BJ (cell line): ENCODE measurements around the gene PLA2G6. TPM values are rescaled to one million over a fixed set of nuclear protein-coding genes. Genes with fewer than 3 reads are reported as not detected.

Experiments used
- CTCF ChIA-PET: fragments of 350-600 bp; formaldehyde crosslinking; extraction: SDS; loops from one replicate; lab custom pipeline; 2021; ENCODE audit warnings: antibody characterized with exemption, inconsistent platforms; lab: Yijun Ruan, JAX
- POLR2A ChIA-PET: fragments of 300-600 bp; sonication (Branson Sonifier 250); formaldehyde crosslinking; extraction: SDS; loops from one replicate; lab custom pipeline; 2021; ENCODE audit warnings: antibody characterized with exemption; lab: Charles Lee
- DNase-seq: peaks from one replicate; pipeline ENCODE4 v3.0.0-alpha.2; 2011; ENCODE audit warnings: low read depth
- H3K27me3 ChIP-seq: 2 replicates; pipeline ENCODE4 v1.6.0; 2011; ENCODE audit warnings: low read length; ENCODE audit not compliant: control insufficient read depth, insufficient read depth
- H3K36me3 ChIP-seq: 2 replicates; pipeline ENCODE4 v1.5.1; 2011; ENCODE audit warnings: low read length; ENCODE audit not compliant: control insufficient read depth, insufficient read depth
- H3K4me3 ChIP-seq: 2 replicates; pipeline ENCODE4 v1.5.1; 2011; ENCODE audit warnings: low read depth, mild to moderate bottlenecking, control low read depth, low read length
- polyA plus RNA-seq: library from polyadenylated mRNA; depleted of rRNA; stranded (reverse); fragments of >200 nt; gene quantifications from 2 replicates; pipeline ENCODE4 v1.2.3, GENCODE V29; 2011; rRNA removed
- small RNA-seq: library from RNA; depleted of rRNA; stranded (forward); fragments of <200 nt; gene quantifications from one replicate; pipeline ENCODE3, GENCODE V24; 2012; ENCODE audit warnings: low replicate concordance, low read depth; ENCODE audit not compliant: insufficient read length
- TF ChIP-seq, protein P1 (sequence below): IDR thresholded peaks from 2 replicates; pipeline ENCODE4 v1.5.1; 2011; ENCODE audit warnings: low read depth, mild to moderate bottlenecking, control low read depth, inconsistent platforms, low read length, moderate library complexity; ENCODE audit not compliant: insufficient read depth

The PLA2G6 gene
- polyA plus RNA-seq, 1 experiment: 14.9 TPM

DNA sequence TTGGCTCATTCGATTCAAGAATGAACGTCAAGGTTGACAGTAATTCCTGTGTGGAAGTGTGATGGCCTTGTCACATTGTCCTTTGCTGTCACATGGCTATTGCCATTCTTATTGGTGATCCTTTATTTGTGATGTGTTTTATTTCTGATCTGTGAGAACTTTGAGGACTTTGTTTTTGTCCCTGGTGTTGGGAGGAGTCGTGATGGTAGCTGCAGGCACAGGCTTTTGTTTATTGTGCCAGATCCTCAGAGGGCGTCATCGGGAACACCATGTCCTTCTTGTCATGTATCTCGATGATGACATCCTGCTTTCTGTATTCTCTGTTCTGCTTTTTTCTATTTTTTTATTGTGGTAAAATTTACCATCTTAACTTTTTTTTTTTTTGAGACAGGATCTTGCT is 118.8 kb downstream of the PLA2G6 start:
- TF ChIP-seq, protein P1, sequence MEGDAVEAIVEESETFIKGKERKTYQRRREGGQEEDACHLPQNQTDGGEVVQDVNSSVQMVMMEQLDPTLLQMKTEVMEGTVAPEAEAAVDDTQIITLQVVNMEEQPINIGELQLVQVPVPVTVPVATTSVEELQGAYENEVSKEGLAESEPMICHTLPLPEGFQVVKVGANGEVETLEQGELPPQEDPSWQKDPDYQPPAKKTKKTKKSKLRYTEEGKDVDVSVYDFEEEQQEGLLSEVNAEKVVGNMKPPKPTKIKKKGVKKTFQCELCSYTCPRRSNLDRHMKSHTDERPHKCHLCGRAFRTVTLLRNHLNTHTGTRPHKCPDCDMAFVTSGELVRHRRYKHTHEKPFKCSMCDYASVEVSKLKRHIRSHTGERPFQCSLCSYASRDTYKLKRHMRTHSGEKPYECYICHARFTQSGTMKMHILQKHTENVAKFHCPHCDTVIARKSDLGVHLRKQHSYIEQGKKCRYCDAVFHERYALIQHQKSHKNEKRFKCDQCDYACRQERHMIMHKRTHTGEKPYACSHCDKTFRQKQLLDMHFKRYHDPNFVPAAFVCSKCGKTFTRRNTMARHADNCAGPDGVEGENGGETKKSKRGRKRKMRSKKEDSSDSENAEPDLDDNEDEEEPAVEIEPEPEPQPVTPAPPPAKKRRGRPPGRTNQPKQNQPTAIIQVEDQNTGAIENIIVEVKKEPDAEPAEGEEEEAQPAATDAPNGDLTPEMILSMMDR: no peak
- Histone ChIP-seq H3K27me3 (no peaks in the 10 kb centered on the region), H3K36me3 (peaks cover 18% of the 10 kb centered on the region), H3K4me3 (no peak overlapping the region)
- DNase-seq: no peak
- CTCF ChIA-PET: interaction anchor here (1.3 kb wide), 1 partner anchor 10 kb away, joined by 4 read pairs; no protein-coding TSS in a partner anchor
- POLR2A ChIA-PET: interaction anchor here (0.6 kb wide), 1 partner anchor 30 kb away, joined by 3 read pairs; no protein-coding TSS in a partner anchor

Small RNA genes lying within 50 kb of the gene (small RNA-seq; reads per million reads assigned to genes)
- not detected for gene RN7SL704P

Other genes with a start within 250 kb of the PLA2G6 start
- gene C22orf23, start 228.2 kb downstream of the PLA2G6 start, polyA plus RNA-seq: 0.38 and 0.42 TPM in 2 replicates
- 86.2 and 92.1 TPM in 2 replicates for gene POLR2F, start 228.1 kb downstream of the PLA2G6 start, polyA plus RNA-seq
- gene SOX10, start 197.3 kb downstream of the PLA2G6 start, polyA plus RNA-seq: not detected in 2 replicates
- gene PICK1, start 124.4 kb downstream of the PLA2G6 start, polyA plus RNA-seq: 27.9 and 32.4 TPM in 2 replicates
- gene SLC16A8, start 97.6 kb downstream of the PLA2G6 start, polyA plus RNA-seq: 0.10 and 0.17 TPM in 2 replicates
- gene BAIAP2L2, start 71.1 kb downstream of the PLA2G6 start, polyA plus RNA-seq: 1.2 and 1.3 TPM in 2 replicates
- gene MAFF, start 20.2 kb upstream of the PLA2G6 start, polyA plus RNA-seq: 14.1 and 14.8 TPM in 2 replicates
- 26.5 and 75.5 TPM in 2 replicates for gene TMEM184B, start 91.2 kb upstream of the PLA2G6 start, polyA plus RNA-seq
- gene CSNK1E, start 135.6 kb upstream of the PLA2G6 start, polyA plus RNA-seq: 120 and 183 TPM in 2 replicates